Esophagus (tissue), 2 donors: ENCODE data around the gene IL12RB1. TPM values are rescaled to one million over a fixed set of nuclear protein-coding genes. Genes with fewer than 3 reads are reported as not detected.

ENCODE experiments used
- H3K27ac ChIP-seq, 2 donors: one replicate each; pipeline ENCODE4 v1.5.1; 2013; ENCODE audit warnings: low read depth in 2 of 2, mild to moderate bottlenecking in 2 of 2, inconsistent platforms in 1 of 2, low read length in 1 of 2, moderate library complexity in 1 of 2
- H3K27me3 ChIP-seq, 2 donors: one replicate each; pipeline ENCODE4 v1.6.1; 2013; ENCODE audit warnings: low read length in 2 of 2, control low read depth in 1 of 2, mild to moderate bottlenecking in 1 of 2; ENCODE audit not compliant: insufficient read depth in 2 of 2, control insufficient read depth in 1 of 2
- H3K36me3 ChIP-seq, 2 donors: one replicate each; pipeline ENCODE4 v1.6.1; 2013; ENCODE audit warnings: low read length in 1 of 2; ENCODE audit not compliant: control insufficient read depth in 2 of 2, insufficient read depth in 2 of 2
- H3K4me1 ChIP-seq, 2 donors: one replicate each; pipeline ENCODE4 v1.6.1; 2013; ENCODE audit warnings: low read length in 1 of 2; ENCODE audit not compliant: control insufficient read depth in 2 of 2, insufficient read depth in 2 of 2
- H3K4me3 ChIP-seq, 2 donors: one replicate each; pipeline ENCODE4 v1.5.1; 2013; ENCODE audit warnings: low read length in 2 of 2, mild to moderate bottlenecking in 2 of 2, low read depth in 1 of 2, moderate library complexity in 1 of 2
- H3K9me3 ChIP-seq, 2 donors: one replicate each; pipeline ENCODE4 v1.6.1; 2013; ENCODE audit warnings: mild to moderate bottlenecking in 2 of 2, low read depth in 1 of 2, low read length in 1 of 2, moderate library complexity in 1 of 2; ENCODE audit not compliant: control insufficient read depth in 2 of 2, insufficient read depth in 1 of 2
- WGBS, 2 donors: extraction: QIAGEN DNeasy Blood & Tissue Kit; methylation state at CpG; one replicate each; pipeline ENCODE4 v1.1.7; 2013; 5-methylcytosine and 5-hydroxymethylcytosine counted together
- polyA plus RNA-seq, 2 donors: library from polyadenylated mRNA; stranded (reverse); fragments of 200-250 nt; gene quantifications; one replicate each; pipeline ENCODE4 v1.2.3, GENCODE V29; 2013
- donor health status: healthy with polysubstance abuse.
- donor health status: Bipolar disorder and iron deficiency.

IL12RB1 gene
- polyA plus RNA-seq, 2 donors = 0.40 to 0.51 TPM

DNA sequence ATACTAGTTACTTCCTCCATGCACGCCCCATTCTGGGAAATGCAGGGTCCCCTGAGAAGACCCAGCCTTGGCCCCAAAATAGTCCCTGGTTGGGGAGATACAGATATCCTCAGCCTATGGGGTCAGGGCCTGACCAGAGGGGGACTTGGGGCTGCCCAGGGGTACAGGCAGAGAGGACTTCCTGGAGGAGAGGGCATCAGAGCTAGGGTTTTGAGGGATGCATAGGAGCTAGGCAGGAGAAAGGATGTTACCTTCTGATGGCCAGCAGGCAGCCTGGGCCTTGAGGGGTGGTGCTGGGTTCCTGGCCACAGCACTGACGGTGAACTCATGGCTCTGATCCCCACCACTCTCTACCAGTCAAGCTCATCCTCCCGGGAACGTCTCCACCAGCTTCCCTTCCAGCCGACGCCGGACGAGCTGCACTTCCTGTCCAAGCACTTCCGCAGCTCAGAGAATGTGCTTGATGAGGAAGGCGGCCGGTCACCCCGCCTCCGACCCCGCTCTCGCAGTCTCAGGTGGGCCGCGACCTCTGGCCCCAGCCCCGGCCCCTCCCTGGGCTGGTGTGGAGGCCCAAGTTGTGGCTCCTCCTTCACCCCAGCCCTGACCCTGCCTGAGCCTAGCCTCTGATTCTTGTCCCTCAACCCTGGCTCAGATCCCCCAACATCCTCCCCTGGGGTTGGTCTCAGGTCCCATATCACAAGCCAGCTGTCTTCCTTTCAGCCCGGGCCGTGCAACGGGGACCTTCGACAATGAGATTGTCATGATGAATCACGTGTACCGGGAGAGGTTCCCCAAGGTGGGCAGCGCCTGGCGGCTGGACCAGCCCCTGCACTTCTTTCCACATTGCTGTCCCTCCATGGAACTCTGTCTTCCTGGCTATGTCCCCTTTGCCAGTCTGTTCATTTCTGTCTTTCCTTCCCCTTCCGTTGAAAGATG, 36.4 kb upstream of the IL12RB1 start:
- peaks cover under 1 to 14% of the 10 kb centered on the region in 2 donors for H3K36me3 ChIP-seq
- H3K27ac ChIP-seq = no peak overlapping the region
- 78 to 88% methylated on average over 27 of the region's 27 CpGs for WGBS, 2 donors
- no peaks in the 10 kb centered on the region for H3K27me3 ChIP-seq
- peaks cover 0 to 6% of the 10 kb centered on the region in 2 donors for H3K4me1 ChIP-seq
- no peak overlapping the region for H3K4me3 ChIP-seq
- H3K9me3 ChIP-seq = no peaks in the 10 kb centered on the region

DNA sequence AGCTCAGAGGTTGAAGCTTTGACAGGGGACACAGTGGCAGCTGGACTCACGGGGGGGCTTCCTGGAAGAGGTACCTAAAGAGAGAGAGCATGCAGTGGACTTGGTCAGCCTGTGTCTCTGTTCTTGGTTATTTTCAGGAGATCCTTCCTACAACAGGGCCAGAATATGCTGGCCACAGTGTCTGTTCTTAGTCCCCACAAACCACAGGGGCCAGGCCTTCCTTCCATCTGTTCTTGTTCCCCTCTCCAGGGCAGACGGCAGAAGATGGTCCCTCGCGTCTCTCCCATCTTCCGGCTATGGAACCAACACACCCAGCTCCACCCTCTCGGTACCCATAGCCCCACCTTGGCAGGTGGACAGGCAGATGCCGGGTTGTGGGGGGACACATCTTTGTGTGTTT, 35.7 kb upstream of the IL12RB1 start:
- Histone ChIP-seq H3K27me3 (no peaks in the 10 kb centered on the region), H3K4me1 (peaks cover 0 to 7% of the 10 kb centered on the region in 2 donors), H3K9me3 (no peaks in the 10 kb centered on the region), H3K27ac (no peak overlapping the region), H3K4me3 (no peak overlapping the region), H3K36me3 (peaks cover 0 to 14% of the 10 kb centered on the region in 2 donors)
- 90 to 94% methylated on average over 7 of the region's 7 CpGs for WGBS, 2 donors

DNA sequence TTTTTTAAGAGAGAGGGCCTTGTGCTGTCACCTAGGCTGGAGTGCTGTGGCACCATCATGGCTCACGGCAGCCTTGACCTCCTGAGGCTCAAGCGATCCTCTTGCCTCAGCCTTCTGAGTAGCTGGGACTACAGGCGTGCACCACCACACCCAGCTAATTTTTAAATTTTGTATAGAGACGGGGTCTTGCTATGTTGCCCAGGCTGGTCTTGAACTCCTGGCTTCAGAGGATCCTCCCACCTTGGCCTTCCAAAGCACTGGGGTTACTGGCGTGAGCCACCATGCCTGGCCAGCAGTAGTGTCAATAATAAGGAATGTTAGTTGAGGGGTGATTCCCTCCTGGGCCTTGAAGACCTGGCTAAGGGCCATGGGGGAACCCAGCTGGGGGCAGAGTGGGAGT, 34.4 kb upstream of the IL12RB1 start:
- H3K27me3 ChIP-seq = no peaks in the 10 kb centered on the region

DNA sequence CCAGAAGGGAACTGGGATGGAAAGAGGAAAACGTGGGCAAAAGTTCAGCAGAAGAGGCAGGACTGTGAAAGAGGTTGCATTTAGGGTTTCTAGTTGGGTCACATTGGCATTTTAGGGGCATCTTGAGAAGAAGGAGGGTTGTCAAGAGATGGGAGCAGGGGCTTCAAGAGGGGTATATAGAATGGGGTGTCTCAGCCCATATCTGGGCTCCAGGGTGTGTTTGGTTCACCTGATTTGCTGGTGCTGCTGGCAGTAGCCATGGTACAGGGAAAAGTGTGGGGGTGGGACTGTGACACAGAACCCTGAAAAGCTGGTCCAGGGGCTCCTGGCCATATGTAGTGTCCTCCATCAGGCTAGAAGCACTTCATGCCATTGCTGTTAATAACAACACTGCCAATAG, 33.4 kb upstream of the IL12RB1 start:
- Histone ChIP-seq H3K9me3 (no peaks in the 10 kb centered on the region), H3K27ac (no peak overlapping the region), H3K36me3 (peaks cover 0 to 14% of the 10 kb centered on the region in 2 donors), H3K27me3 (no peaks in the 10 kb centered on the region), H3K4me1 (peaks cover 0 to 9% of the 10 kb centered on the region in 2 donors), H3K4me3 (no peak overlapping the region)
- WGBS, 2 donors = 64 to 69% methylated on average over 1 of the region's 1 CpG

More for the DNA sequence above, 34.4 kb upstream of the IL12RB1 start:
- no peak overlapping the region for H3K4me3 ChIP-seq
- H3K27ac ChIP-seq = no peak overlapping the region
- H3K4me1 ChIP-seq = peaks cover 0 to 9% of the 10 kb centered on the region in 2 donors
- H3K36me3 ChIP-seq = peaks cover 0 to 14% of the 10 kb centered on the region in 2 donors
- no peaks in the 10 kb centered on the region for H3K9me3 ChIP-seq
- 96% methylated on average over 5 of the region's 5 CpGs for WGBS, 2 donors

DNA sequence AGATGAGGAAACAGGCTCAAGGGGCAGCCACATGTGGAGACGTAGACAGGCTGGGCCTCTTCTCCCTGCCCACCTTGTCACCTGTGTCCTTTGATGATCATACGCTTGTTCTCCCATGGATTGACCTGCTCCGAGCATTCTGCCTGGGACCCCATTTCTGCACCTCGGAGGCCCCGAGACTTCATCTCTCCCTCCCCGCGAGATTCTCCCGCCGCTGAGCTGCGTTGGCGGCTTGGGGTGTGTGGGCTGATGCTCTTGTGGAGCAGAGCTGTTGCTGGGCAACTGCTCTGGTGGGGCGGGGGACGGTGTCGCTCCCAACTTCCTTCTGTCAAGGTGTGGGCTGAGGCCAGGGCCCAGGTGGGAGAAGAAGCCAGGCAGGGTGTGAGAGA, 33.0 kb upstream of the IL12RB1 start:
- Histone ChIP-seq H3K4me1 (peaks cover 0 to 9% of the 10 kb centered on the region in 2 donors), H3K36me3 (peaks cover 0 to 14% of the 10 kb centered on the region in 2 donors), H3K27me3 (no peaks in the 10 kb centered on the region), H3K9me3 (no peaks in the 10 kb centered on the region), H3K4me3 (no peak overlapping the region), H3K27ac (peak overlapping the region in 1 of 2 donors; percentile 47)
- 62 to 73% methylated on average over 14 of the region's 14 CpGs for WGBS, 2 donors

DNA sequence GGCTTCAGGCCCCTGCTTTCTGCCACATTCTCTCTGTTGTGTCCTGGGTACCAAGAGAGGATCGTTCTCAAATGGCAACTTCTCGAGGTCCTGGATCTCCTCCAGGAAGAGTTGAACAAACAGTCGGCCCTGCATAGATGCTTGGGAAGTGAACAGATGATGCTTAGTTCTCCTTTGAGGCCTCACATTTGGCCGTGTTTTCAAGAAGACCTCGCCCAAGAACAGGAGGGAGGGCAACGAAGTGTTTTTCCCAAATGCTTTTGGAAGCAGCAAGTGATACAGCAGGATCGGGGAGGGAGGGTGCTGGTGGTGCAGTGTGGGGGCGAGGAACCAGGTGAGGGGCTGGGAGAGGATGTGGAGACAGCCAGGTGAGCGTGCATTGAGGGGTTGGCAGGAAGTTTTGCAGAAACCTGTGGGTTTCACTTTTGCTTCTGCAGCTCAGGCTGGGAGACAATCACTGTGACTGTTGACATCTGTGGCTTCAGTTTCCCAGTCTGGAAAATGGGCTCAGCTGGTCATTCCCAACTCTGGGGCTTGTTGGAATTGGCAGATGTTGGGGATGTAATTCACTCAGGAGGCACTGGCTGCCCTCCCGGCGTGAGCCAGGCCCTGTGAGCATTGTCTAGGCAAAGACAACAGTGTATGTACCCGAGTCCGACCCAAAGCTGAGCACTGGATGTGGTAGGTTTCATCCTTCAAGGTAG, 32.4 kb upstream of the IL12RB1 start:
- Histone ChIP-seq H3K27me3 (no peaks in the 10 kb centered on the region), H3K9me3 (no peaks in the 10 kb centered on the region), H3K36me3 (peaks cover 0 to 9% of the 10 kb centered on the region in 2 donors), H3K4me3 (peak overlapping the region in 1 of 2 donors; percentile 12), H3K27ac (peak overlapping the region; percentile 47 to 48), H3K4me1 (peaks cover 0 to 9% of the 10 kb centered on the region in 2 donors)
- WGBS, 2 donors = 30 to 31% methylated on average over 13 of the region's 13 CpGs

DNA sequence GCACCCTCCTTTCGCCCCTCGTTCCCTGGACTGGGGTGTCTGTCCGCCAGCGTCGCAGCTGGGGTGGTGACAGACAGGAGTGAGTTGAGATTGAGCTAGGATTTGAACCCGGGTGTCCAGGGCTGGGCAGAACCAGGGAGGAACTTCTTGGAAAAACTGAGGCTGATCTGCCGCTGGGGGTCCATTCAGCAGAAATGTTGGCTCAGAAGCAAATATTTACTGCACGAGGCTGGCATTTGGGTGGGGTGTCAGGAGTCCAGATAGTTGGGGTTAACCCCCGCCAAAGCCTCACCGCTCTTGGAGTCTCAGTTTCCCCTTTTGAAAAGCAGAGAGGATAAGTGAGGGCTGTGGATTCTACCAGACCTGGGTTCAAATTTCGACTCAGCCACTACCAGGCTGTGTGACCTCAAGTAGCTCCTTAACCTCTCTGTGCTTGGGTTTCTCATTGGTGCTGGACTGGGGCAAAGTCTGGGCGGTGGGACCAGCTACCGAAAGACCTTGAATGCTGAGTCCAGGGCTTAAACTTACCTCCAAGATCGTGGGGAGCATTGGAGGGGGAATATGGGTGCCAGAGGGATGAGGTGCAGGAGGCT, 31.8 kb upstream of the IL12RB1 start:
- Histone ChIP-seq H3K27me3 (no peaks in the 10 kb centered on the region), H3K4me3 (peak overlapping the region; percentile 53 to 71), H3K36me3 (peaks cover 0 to 8% of the 10 kb centered on the region in 2 donors), H3K27ac (peak overlapping the region; percentile 36 to 48), H3K4me1 (peaks cover 0 to 9% of the 10 kb centered on the region in 2 donors), H3K9me3 (no peaks in the 10 kb centered on the region)
- WGBS, 2 donors = 30% methylated on average over 14 of the region's 14 CpGs

DNA sequence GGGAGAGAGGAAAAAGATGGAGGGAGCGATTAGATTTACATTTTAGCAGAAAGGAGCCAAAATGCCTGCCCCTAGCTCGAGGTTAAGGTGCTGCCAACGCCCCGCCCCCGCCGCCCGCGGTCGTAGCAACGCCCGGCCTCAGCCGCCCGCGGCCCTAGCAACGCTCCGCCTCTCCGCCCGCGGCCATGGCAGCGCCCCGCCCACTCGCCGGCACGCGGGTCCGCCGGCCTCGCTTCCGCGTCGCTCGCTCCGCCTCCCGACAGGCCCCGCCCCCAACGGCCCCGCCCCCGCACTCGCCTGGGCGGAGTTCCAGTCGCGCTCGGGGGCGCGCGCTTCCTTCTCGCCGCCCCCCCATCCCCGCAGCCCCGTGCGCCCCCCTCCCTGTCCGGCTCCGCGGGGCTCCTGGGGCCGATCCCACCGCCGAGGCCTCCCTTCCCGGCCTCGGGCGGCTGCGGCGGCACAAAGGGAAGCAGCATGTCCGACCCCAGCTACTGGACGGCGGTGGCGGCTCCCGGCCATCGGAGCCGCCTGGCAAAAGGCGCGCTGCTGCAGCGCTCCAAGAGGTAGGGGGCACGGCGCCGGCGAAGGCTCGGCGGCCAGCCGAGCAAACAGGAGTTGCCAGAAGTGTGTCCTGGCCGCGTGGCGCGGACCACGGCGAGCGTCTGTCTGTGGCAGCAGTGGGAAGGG, 31.1 kb upstream of the IL12RB1 start:
- H3K36me3 ChIP-seq = peaks cover 0 to 7% of the 10 kb centered on the region in 2 donors
- peaks cover 0 to 9% of the 10 kb centered on the region in 2 donors for H3K4me1 ChIP-seq
- H3K4me3 ChIP-seq = peak overlapping the region; percentile 53 to 71
- no peaks in the 10 kb centered on the region for H3K9me3 ChIP-seq
- H3K27me3 ChIP-seq = no peaks in the 10 kb centered on the region
- peak overlapping the region; percentile 36 to 48 for H3K27ac ChIP-seq
- WGBS, 2 donors = 0 to 1% methylated on average over 36 to 86 of the region's 86 CpGs

DNA sequence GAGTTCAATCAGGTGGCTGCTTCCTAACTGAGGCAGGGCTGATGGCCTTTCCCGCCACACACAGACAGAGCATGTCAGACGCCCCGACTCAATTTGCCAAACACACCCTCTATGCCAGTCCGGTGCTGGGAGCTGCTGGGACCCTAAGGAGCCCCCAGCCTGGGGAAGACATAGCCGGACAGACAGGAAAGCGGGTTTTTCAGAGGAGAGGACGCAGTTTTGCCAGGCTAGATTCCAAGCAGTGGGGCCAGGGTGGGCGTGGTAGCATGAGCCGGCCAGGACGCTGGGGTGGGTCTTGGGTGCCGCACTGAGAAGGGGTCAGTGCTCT, 30.6 kb upstream of the IL12RB1 start:
- H3K27ac ChIP-seq = no peak overlapping the region
- peak overlapping the region; percentile 36 to 71 for H3K4me3 ChIP-seq
- no peaks in the 10 kb centered on the region for H3K9me3 ChIP-seq
- no peaks in the 10 kb centered on the region for H3K27me3 ChIP-seq
- H3K36me3 ChIP-seq = peaks cover 0 to 3% of the 10 kb centered on the region in 2 donors
- WGBS, 2 donors = 20 to 27% methylated on average over 11 of the region's 11 CpGs
- peaks cover 0 to 9% of the 10 kb centered on the region in 2 donors for H3K4me1 ChIP-seq
